HG03066 (cell line): ENCODE results near the gene RPGRIP1L.

Experiments used
- ATAC-seq: cut with Tn5 transposase; IDR thresholded peaks from one replicate; pipeline ENCODE4 v1.9.1; 2021; ENCODE audit warnings: low read depth; ENCODE audit not compliant: unreplicated experiment

The RPGRIP1L gene

GRCh38 chr16:53664724-53665345, 38.8 kb downstream of the RPGRIP1L start:
- no peak for ATAC-seq

GRCh38 chr16:53662072-53662471, 41.6 kb downstream of the RPGRIP1L start:
- ATAC-seq: no peak

- no peak for ATAC-seq
Observed at GRCh38 chr16:53654946-53655345, 48.7 kb downstream of the RPGRIP1L start.

- no peak for ATAC-seq
Observed at GRCh38 chr16:53651357-53651756, 52.3 kb downstream of the RPGRIP1L start.

GRCh38 chr16:53646506-53646905, 57.2 kb downstream of the RPGRIP1L start:
- no peak for ATAC-seq

DNA sequence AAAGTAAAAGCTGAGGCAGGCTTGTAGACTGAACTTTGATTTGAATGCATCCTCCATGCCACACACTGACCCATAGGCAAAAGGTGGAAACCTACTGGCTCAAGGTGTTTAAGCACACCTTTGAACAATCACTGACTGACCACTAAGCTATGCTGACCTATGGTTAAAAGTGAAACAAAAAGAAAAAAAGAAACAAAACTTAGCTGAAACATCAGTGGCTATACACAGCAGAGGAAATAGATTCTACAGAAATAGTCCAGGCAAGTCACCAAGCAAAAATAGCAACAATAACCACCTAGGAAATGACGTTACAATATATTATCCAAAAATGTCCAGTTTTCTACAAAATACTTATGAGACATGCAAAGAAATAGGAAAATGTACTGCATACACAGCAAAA, 60.2 kb downstream of the RPGRIP1L start:
- no peak for ATAC-seq

GRCh38 chr16:53642094-53642493, 61.6 kb downstream of the RPGRIP1L start:
- no peak for ATAC-seq

DNA sequence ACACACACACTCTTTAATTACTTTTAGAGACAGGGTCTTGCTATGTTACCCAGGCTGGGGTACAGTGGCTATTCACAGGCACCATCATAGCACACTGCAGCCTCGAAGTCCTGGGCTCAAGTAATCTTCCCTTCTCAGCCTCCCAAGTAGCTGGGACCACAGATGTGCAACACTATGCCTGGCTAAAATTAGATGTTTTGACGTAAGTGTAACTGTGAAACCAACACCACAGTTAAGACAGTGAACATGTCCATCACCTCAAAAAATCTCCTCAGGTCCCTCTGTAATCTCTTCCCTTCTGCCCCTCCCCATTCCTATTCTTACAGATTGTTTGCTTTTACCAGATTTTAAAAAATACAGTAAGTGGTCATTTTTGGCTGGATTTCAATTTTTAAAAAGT, 66.7 kb downstream of the RPGRIP1L start:
- no peak for ATAC-seq

DNA sequence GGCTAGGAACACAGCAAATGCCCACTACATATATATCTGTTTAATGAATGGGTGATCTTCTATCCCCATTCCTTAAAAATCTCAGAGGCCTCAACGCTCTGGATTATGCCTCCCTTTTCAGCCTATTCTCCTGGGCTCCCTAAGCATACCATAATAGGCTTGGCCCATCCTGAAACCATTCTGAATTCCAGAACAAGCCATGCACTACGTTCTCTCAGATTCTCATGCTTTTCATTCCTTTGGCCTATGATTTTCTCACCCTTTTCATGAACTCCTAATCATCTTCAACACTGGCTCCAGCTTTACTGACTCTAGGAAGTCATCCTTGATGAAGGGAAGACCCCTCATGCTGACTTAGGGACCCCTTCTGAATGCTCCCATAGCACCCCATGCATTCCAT, 71.1 kb downstream of the RPGRIP1L start:
- ATAC-seq: no peak

GRCh38 chr16:53631236-53632025, 72.2 kb downstream of the RPGRIP1L start:
- ATAC-seq: no peak

DNA sequence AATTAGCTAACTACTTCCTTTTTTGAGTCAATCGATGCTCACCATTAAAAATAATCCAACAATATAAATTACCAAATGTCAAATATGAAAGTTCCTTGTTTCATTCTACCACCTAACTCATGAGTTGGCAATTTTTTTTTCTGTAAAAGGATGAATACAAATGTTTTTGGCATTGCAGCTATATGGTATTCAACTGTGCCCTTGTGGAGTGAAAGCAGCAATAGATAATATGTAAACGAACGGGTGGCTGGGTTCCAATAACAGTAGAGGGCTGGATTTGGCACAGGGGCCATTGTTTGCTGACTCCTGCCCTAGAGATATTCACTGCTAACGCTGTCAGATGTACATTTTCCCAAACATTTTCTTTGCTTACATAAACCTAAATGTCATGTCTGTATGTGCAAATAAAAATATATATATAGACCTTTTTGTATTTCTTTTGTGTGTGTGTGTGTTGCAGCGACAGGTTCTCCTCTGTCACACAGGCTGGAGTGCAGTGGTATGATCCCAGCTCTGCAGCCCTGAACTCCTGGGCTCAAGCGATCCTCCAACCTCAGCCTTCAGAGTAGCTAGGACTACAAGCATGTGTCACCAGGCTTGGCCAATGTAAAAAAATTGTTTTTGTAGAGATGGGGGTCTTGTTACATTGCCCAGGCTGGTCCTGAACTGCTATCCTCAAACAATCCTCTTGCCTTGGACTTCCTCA, 73.9 kb downstream of the RPGRIP1L start:
- ATAC-seq: no peak

- no peak for ATAC-seq
Observed at GRCh38 chr16:53629151-53629550, 74.5 kb downstream of the RPGRIP1L start.

DNA sequence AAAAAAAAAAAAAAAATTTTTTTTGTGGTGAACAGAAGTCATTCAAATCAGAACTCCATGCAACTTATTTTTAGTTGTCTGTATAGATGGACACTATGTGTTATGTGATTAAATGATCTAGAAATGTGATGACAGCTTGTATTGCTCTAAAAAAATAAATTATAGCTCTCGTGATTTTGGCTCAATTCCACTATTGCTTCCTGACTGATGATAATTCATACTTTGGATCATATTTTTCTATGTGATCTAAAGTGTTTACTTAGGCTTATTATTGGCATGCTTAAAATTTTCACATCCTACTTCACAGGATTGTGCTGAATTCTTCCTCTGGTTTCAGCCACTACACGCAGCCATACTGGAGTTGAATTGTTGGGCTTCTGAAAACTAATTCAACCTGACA, 76.8 kb downstream of the RPGRIP1L start:
- no peak for ATAC-seq

GRCh38 chr16:53626161-53626560, 77.5 kb downstream of the RPGRIP1L start:
- no peak for ATAC-seq

DNA sequence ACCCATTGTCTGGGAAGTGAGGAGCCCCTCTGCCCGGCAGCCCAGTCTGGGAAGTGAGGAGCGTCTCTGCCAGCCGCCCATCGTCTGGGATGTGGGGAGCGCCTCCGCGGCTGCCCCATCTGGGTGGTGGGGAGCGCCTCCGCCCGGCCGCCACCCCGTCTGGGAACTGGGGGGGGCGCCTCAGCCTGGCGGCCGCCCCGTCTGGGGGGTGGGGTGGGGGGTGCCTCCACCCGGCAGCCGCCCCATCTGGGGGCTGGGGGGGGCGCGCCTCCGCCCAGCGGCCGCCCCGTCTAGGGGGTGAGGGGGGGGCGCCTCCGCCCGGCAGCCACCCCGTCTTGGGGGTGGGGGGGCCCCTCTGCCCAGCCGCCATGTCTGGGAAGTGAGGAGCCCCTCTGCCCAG, 78.4 kb downstream of the RPGRIP1L start:
- no peak for ATAC-seq

DNA sequence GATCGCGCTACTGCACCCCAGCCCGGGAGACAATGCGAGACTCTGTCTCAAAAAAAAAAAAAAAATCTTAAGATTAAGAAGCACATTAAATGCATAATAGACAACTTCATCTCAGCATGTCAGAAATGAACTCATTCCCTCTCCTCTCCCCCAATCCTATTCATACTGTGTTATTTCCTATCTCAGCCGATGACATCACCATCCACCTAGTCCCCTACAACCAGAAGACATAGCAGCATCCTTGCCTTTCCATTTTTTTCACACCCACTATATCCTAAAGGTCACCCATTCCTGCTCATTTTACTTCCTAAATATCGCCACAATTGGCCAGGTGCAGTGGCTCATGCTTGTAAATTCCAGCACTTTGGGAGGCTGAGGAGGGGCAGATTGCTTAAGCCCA, 81.3 kb downstream of the RPGRIP1L start:
- ATAC-seq: no peak

DNA sequence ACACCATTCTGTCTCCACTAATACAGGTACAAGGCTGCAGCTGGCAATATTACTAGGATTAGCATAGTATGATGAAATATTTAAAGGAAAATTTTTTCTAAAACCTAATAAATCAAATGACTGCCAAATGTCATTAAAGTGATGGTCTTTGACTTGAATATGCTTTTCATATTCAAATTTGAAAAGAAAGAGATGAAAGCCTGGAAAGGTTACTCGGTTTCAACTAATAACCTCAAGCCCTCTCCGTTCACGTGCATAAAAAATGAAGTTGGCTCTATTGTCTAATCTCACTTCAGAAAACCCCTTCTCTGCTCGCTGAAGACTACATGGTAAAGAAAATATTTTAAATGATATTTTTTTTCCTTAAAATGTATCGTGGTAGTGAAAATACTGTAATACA, 83.2 kb downstream of the RPGRIP1L start:
- no peak for ATAC-seq

GRCh38 chr16:53619235-53619634, 84.4 kb downstream of the RPGRIP1L start:
- no peak for ATAC-seq

DNA sequence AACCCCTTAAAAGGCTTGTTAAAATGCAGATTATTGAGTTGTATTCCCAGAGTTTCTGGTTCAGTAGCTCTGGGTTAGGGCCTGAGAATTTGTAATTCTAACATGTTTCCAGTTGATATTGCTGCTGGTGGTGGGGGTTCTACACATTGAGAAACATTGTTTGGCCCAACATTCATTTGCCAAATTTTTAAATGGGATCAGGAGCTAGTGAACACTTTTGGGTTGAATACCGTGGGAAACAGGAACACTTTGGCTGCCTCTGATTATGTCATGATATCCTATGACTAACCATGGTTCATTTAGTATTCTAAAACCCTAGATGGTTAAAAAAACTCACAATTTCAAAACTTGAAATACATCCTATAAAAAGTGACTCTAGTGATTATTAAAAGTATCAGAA, 89.3 kb downstream of the RPGRIP1L start:
- no peak for ATAC-seq

DNA sequence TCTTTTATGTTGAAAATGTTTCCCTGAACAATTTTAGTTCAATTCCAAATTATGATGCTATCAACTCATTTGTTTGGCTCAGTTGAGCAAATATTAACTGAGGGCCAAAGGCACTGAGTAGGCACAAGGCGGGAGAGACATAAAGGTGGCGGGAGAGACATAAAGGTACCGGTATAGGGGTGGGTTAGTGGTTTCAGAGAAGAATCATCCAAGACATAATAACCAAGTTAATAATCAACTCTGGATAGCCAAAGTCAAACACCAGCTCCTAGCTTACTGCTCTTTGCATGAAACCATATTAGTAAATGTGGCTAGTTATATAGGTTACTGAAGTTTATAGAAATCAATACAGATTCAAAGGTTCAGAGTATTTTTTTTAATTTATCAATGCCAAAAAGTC, 91.7 kb downstream of the RPGRIP1L start:
- ATAC-seq: no peak

DNA sequence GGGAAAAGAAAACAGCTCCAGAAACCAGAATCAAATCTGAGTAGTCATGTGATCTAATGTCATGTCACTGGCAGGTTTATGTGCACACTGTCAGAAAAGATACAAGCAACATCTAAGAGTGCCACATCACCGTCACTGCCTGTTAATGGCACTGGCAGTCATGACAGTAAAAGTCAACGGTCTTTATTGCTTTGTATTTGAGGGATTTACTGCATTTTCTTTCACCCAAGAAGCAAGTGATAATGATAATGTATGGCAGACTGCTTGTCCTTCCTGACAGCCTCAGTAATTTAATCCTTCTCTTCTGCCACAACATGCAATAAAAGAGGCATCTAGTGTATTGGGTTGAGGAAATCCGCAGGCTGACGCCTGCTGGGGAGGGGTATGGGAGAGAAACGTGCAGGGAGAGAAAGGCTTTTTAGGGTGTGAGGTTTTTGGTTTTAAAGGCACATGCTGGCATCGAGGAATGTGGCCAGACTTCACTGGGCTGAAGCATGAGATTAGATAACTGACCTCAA, 92.4 kb downstream of the RPGRIP1L start:
- ATAC-seq: no peak
